Fibroblast of skin of right biceps (primary cell): Measurements from ENCODE around the gene NKD2.

ENCODE experiments used
- DNase-seq: peaks from one replicate; pipeline ENCODE4 v3.0.0-alpha.2; 2013

NKD2 gene

GRCh38 chr5:1001406-1002270 lies 7.0 kb upstream of the NKD2 start:
- no peak for DNase-seq

GRCh38 chr5:1002271-1002546 lies 6.4 kb upstream of the NKD2 start:
- DNase-seq = no peak

GRCh38 chr5:1002836-1003235 lies 5.8 kb upstream of the NKD2 start:
- DNase-seq = no peak

GRCh38 chr5:1003296-1003937 lies 5.2 kb upstream of the NKD2 start:
- DNase-seq = no peak

GRCh38 chr5:1004461-1005248 lies 3.9 kb upstream of the NKD2 start:
- DNase-seq = peak; percentile 31

- no peak for DNase-seq
These were observed 3.3 kb upstream of the NKD2 start for GRCh38 chr5:1005249-1005851.

GRCh38 chr5:1005904-1006655 lies 2.5 kb upstream of the NKD2 start:
- no peak for DNase-seq

- DNase-seq = no peak
These were observed 1.9 kb upstream of the NKD2 start for GRCh38 chr5:1006656-1007071.

GRCh38 chr5:1007221-1007680 lies 1.4 kb upstream of the NKD2 start:
- DNase-seq = no peak

- DNase-seq = no peak
These were observed 736 bp upstream of the NKD2 start for GRCh38 chr5:1007681-1008450.

- no peak for DNase-seq
These were observed 968 bp downstream of the NKD2 start for GRCh38 chr5:1009359-1010180.

- no peak for DNase-seq
These were observed 1.5 kb downstream of the NKD2 start for GRCh38 chr5:1010181-1010510.

- DNase-seq = no peak
These were observed 2.0 kb downstream of the NKD2 start for GRCh38 chr5:1010641-1011046.

GRCh38 chr5:1011226-1011631 lies 2.6 kb downstream of the NKD2 start:
- no peak for DNase-seq

- no peak for DNase-seq
These were observed 3.2 kb downstream of the NKD2 start for GRCh38 chr5:1011741-1012312.

GRCh38 chr5:1012313-1012841 lies 3.8 kb downstream of the NKD2 start:
- DNase-seq = no peak

- DNase-seq = no peak
These were observed 4.3 kb downstream of the NKD2 start for GRCh38 chr5:1012900-1013237.

GRCh38 chr5:1013238-1013947 lies 4.8 kb downstream of the NKD2 start:
- no peak for DNase-seq

GRCh38 chr5:1013948-1014301 lies 5.3 kb downstream of the NKD2 start:
- no peak for DNase-seq

GRCh38 chr5:1014346-1014745 lies 5.7 kb downstream of the NKD2 start:
- DNase-seq = no peak
